ENCODE results near the gene TDRD7.

DNA sequence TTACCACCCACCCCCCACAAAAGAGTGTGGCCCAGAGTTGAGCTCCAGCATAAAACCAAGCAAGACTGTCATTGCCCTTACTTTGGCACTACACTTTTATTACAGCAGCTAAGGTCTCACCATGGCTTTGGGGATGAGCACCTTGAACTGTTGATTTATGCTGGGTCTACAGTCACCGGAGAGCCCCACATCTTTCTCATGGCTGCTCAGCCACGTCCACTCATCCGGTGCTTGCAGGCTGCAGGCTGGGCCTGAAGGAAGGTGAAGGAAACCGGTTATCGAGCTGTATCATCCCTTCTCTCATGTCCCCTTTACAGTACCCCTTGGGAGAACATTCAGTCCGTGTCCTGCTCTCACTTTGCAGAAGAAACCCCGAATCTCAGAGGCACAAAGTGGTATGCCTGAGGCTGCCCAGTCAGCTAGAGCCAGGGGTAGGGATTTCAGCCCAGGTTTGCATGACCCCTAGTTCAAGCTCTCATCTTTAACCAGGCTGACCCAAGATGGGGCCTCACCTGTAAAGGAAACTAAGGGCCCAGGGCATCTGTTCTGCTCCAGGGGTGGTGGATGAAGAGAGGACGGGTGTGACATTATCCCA, 101.2 kb downstream of the TDRD7 start:
- TF ChIP-seq, protein P1, sequence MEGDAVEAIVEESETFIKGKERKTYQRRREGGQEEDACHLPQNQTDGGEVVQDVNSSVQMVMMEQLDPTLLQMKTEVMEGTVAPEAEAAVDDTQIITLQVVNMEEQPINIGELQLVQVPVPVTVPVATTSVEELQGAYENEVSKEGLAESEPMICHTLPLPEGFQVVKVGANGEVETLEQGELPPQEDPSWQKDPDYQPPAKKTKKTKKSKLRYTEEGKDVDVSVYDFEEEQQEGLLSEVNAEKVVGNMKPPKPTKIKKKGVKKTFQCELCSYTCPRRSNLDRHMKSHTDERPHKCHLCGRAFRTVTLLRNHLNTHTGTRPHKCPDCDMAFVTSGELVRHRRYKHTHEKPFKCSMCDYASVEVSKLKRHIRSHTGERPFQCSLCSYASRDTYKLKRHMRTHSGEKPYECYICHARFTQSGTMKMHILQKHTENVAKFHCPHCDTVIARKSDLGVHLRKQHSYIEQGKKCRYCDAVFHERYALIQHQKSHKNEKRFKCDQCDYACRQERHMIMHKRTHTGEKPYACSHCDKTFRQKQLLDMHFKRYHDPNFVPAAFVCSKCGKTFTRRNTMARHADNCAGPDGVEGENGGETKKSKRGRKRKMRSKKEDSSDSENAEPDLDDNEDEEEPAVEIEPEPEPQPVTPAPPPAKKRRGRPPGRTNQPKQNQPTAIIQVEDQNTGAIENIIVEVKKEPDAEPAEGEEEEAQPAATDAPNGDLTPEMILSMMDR (IDR thresholded peaks at IDR 0.05), result no peak
- TF ChIP-seq POLR2AphosphoS5 (IDR thresholded peaks at IDR 0.05) (no peak), POLR2A (IDR thresholded peaks at IDR 0.05) (no peak)

All from prostate gland (tissue), 2 donors.